Uterus (tissue), 4 donors: Measurements from ENCODE around the gene CLDN15. TPM values are rescaled to one million over a fixed set of nuclear protein-coding genes. Genes with fewer than 3 reads are reported as not detected.
A peak's percentile ranks its signal among the peaks of the same experiment; 100 is the strongest.

Experiments used
- DNase-seq, 2 donors: peaks; one replicate each; pipeline ENCODE4 v3.0.0-alpha.2; 2019 to 2020
- H3K27ac ChIP-seq, 2 donors: fragments of 200-600 bp; sonication (generic); 1 replicate in 1 of 2; 2 replicates in 1 of 2; pipeline ENCODE4 v1.5.1; 2016 to 2018
- H3K27me3 ChIP-seq, 2 donors: fragments of 200-600 bp; sonication (generic); one replicate each; pipeline ENCODE4 v1.5.1; 2018 to 2019; ENCODE audit warnings: control low read depth in 1 of 2
- H3K36me3 ChIP-seq, 2 donors: fragments of 200-600 bp; sonication (generic); one replicate each; pipeline ENCODE4 v1.5.1; 2019; ENCODE audit warnings: control low read depth in 1 of 2
- H3K4me1 ChIP-seq, 2 donors: fragments of 200-600 bp; sonication (generic); one replicate each; pipeline ENCODE4 v1.5.1; 2018 to 2019; ENCODE audit warnings: control low read depth in 1 of 2
- H3K4me3 ChIP-seq, 2 donors: fragments of 200-600 bp; sonication (generic); 1 replicate in 1 of 2; 2 replicates in 1 of 2; pipeline ENCODE4 v1.5.1; 2018 to 2019; ENCODE audit warnings: mild to moderate bottlenecking in 1 of 2
- H3K9me3 ChIP-seq, 2 donors: fragments of 200-600 bp; sonication (generic); one replicate each; pipeline ENCODE4 v1.5.1; 2019; ENCODE audit warnings: control low read depth in 1 of 2
- CTCF ChIP-seq, 4 experiments: fragments of 200-600 bp in 2 of 4; fragments of 450-650 bp in 2 of 4; sonication (generic) in 2 of 4; IDR thresholded peaks; one replicate each; pipeline ENCODE4 v1.5.1; 2016 to 2019; ENCODE audit warnings: antibody characterized with exemption in 4 of 4, mild to moderate bottlenecking in 2 of 4, moderate library complexity in 1 of 4
- POLR2A ChIP-seq, 2 donors: fragments of 450-650 bp; IDR thresholded peaks; one replicate each; pipeline ENCODE4 v1.6.1; 2016; ENCODE audit warnings: antibody characterized with exemption in 2 of 2, mild to moderate bottlenecking in 1 of 2, moderate library complexity in 1 of 2
- intact Hi-C: fragments of 100-400 bp; cut with DNase I; formaldehyde crosslinking; loops from one replicate; pipeline ENCODE4 v1.15.1; 2023; ENCODE audit warnings: low total_unique reads
- total RNA-seq, 4 donors: library from RNA; depleted of rRNA in 3 of 4; stranded (reverse); fragments of >200 nt in 3 of 4; gene quantifications; one replicate each; pipeline versions ENCODE4 v1.1.0 to v1.2.4, GENCODE V29; 2014 to 2023
- donor health status: DM: yes; HTN: yes; CAD: no.

The CLDN15 gene
- total RNA-seq, 4 donors from 2014 or later, result 5.6 to 49.4 (median 16.7) TPM

GRCh38 chr7:101218236-101219125 lies 19.1 kb downstream of the CLDN15 start:
- Histone ChIP-seq H3K4me3 (peak overlapping the region; percentile 68 to 72), H3K27ac (peak overlapping the region; percentile 91 to 93), H3K9me3 (no peaks in the 10 kb centered on the region), H3K4me1 (peaks cover 0 to 12% of the 10 kb centered on the region in 2 donors), H3K27me3 (no peaks in the 10 kb centered on the region), H3K36me3 (no peaks in the 10 kb centered on the region)
- no peak for DNase-seq
- intact Hi-C loops, result no loop called here
- TF ChIP-seq POLR2A (IDR thresholded peaks at IDR 0.05) (peak in 1 of 2 donors; percentile 10), CTCF (IDR thresholded peaks at IDR 0.05) (no peak)

GRCh38 chr7:101217388-101218235 lies 20.0 kb downstream of the CLDN15 start, which contains the start of the genes PLOD3 and ZNHIT1:
Gene PLOD3, minus strand, starts transcription at chr7:101217581. Its CDS starts 307 bp downstream, at chr7:101217274.
Gene ZNHIT1, plus strand, starts transcription at chr7:101218165. Its CDS starts 31 bp downstream, at chr7:101218196.
- no peaks in the 10 kb centered on the region for H3K36me3 ChIP-seq
- H3K27me3 ChIP-seq, result no peaks in the 10 kb centered on the region
- DNase-seq, result peak; percentile 95 to 98
- intact Hi-C loops, result no loop called here
- TF ChIP-seq CTCF (IDR thresholded peaks at IDR 0.05) (peak; percentile 3 to 34 (median 16)), POLR2A (IDR thresholded peaks at IDR 0.05) (peak; percentile 9 to 33)
- no peaks in the 10 kb centered on the region for H3K9me3 ChIP-seq
- H3K27ac ChIP-seq, result peak within 1 kb of the TSS; percentile 91 to 93
- peaks cover 0 to 12% of the 10 kb centered on the region in 2 donors for H3K4me1 ChIP-seq
- peak within 1 kb of the TSS; percentile 68 to 72 for H3K4me3 ChIP-seq

GRCh38 chr7:101216860-101217387 lies 20.7 kb downstream of the CLDN15 start:
- TF ChIP-seq CTCF (IDR thresholded peaks at IDR 0.05) (peak in 1 of 4 experiments; percentile 9), POLR2A (IDR thresholded peaks at IDR 0.05) (no peak)
- H3K36me3 ChIP-seq, result no peaks in the 10 kb centered on the region
- no peaks in the 10 kb centered on the region for H3K27me3 ChIP-seq
- H3K4me1 ChIP-seq, result peaks cover 0 to 12% of the 10 kb centered on the region in 2 donors
- H3K9me3 ChIP-seq, result no peaks in the 10 kb centered on the region
- intact Hi-C loops, result no loop called here
- DNase-seq, result peak in 1 of 2 donors; percentile 33
- peak overlapping the region; percentile 68 to 72 for H3K4me3 ChIP-seq
- peak overlapping the region; percentile 91 to 93 for H3K27ac ChIP-seq

- Histone ChIP-seq H3K36me3 (no peaks in the 10 kb centered on the region), H3K4me3 (peak overlapping the region; percentile 68 to 72), H3K9me3 (no peaks in the 10 kb centered on the region), H3K27me3 (no peaks in the 10 kb centered on the region), H3K27ac (peak overlapping the region in 1 of 2 donors; percentile 93), H3K4me1 (peaks cover 0 to 12% of the 10 kb centered on the region in 2 donors)
- TF ChIP-seq CTCF (IDR thresholded peaks at IDR 0.05) (no peak), POLR2A (IDR thresholded peaks at IDR 0.05) (no peak)
- intact Hi-C loops, result no loop called here
- DNase-seq, result no peak
These were observed 21.4 kb downstream of the CLDN15 start for GRCh38 chr7:101216001-101216859.
